Measurements from ENCODE around the gene SLFN12.

- TF ChIP-seq ZNF148 (tag by site-specific recombination; IDR thresholded peaks at IDR 0.05; ENCODE audit: borderline replicate concordance) (no peak), ZNF791 (tag by site-specific recombination; IDR thresholded peaks at IDR 0.05) (no peak), ZNF132 (tag by site-specific recombination; IDR thresholded peaks at IDR 0.05; ENCODE audit: borderline replicate concordance) (no peak), REPIN1 (tag by site-specific recombination; IDR thresholded peaks at IDR 0.05; ENCODE audit: low read depth) (no peak), ZNF18 (tag by site-specific recombination; IDR thresholded peaks at IDR 0.05) (no peak), ZEB2 (tag by site-specific recombination; IDR thresholded peaks at IDR 0.05) (no peak), ZNF513 (tag by site-specific recombination; IDR thresholded peaks at IDR 0.05) (no peak)
Observed at GRCh38 chr17:35374766-35375344, 57.4 kb downstream of the SLFN12 start.
